Islet of Langerhans (tissue), 1 donor: ENCODE results near the gene IRF2BPL.
"Not testable (repeated sequence)": the region's sequence is repeated elsewhere in the genome, so short reads cannot be mapped to it uniquely, and the experiment has no call there.

Experiments
- FAIRE-seq: peaks from one replicate; lab custom pipeline; 2011; peaks lifted over from hg19 to GRCh38; lab: Jason Lieb, UNC

The IRF2BPL gene

DNA sequence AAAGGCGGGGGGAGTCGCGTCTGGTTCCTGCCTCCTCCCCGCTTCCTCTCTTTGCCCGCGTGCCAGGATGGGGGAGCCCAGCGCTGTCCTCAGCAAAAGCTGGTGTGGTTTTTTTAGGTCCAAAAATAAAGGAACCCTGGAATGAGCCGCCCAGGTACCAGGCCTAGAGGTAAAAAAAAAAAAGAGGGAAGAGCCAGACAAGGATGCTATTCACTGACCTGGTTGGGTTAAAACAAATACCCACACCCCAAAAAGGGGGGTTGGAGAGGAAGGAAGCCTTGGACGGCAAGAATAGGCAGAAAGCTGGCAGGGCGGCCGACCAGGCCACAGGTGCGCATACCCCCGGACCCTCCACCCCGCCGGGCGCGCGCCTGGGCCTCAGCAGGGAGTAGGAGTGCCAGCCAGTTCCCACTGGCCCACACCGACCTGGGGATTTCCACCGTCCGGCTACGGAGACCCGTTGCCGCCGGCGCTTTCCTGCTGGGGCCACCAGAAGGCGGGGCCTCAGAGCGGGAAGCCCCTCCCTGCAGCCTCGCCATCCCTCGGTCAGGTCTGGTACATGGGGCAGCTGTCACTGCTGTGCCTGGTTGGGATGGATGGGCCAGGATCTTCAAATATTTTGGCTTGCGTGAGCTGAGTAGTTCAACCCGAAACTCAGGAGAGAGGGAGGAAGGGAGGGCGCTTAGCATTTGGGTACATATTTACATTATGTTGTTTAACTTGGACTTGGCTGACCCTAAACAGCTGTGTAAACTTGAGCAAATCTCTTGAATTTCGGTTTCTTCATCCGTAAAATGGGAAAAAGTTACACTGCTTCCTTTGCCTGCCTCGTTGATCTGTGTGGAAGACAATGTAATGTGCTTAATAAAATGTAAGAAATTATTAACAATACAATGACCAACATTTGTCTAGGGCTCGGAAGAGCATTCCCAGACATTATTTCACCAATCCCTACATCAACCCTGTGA is 5.4 kb upstream of the IRF2BPL start:
- FAIRE-seq = no peak

DNA sequence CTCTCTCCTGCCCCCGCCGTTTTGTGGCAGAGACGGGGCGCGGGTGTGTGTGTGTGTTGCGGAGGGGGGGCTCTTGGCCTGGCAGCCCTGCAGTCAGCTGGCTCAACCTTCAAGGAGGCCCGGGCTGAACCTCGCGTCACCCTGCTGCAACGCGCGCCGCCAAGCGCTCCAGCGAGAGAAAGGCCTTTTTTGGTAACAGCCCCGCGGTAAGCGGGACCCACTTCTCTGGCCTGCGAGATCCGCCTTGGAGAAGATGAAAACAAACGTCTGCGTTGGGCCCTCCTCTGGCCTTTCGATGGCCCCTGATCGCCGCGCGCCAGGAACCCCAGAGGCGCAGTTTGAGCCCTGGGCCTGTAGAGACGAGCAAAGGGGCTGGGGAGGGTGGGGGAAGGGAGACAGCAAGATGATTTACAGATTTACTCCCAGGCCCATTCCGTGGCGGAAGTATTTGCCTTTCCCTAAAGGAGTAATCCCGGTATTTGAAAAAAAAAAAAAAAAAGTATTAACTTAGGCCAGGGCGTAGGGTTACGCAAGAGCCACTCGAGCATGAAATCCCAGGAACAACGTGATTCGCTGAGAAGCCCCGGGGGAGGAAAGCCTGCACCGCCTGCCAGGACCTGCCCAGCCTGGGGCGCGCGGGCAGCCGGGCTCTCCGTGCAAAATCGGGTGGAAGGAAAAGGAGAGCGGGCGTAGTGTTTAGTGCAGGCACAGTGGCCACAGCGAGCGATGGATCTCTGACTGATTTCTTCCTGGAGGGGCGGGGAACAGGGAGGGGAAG is 4.5 kb upstream of the IRF2BPL start:
- no peak for FAIRE-seq

GRCh38 chr14:77032491-77032843 is 4.0 kb upstream of the IRF2BPL start:
- no peak for FAIRE-seq

DNA sequence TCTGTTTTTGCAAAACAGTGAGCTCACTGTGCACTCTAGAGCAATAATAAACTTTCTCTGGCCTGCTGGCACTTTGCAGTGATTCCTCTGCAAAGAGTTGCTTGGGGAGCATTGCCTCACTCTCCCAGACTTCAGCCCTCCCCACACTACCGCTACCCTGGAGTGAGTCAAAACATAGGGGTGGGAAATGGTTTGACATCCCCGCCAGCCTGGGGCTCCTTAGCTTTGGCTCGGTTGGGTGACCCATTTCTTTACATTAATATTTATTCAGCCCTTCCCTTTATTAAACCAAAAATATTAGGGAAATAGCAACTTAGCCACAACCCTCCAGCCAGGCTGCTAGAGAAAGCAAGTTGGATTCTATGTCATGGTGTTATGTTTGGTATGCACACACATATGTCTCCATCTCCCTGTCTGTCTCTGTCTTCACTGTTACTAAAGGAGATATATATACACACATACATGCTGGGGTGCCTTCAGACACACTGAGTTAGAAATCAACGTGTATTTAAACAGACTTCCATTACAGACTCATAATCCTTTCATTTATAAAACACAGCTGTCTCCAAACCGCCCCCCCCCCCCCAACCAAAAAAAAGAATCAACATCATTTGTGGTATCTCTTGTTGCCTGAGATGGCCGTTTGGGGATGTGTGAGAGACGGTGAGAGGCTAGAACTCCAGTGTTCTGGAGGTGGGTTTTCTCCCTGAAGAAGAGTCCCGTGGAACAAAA is 3.4 kb upstream of the IRF2BPL start:
- no peak for FAIRE-seq

DNA sequence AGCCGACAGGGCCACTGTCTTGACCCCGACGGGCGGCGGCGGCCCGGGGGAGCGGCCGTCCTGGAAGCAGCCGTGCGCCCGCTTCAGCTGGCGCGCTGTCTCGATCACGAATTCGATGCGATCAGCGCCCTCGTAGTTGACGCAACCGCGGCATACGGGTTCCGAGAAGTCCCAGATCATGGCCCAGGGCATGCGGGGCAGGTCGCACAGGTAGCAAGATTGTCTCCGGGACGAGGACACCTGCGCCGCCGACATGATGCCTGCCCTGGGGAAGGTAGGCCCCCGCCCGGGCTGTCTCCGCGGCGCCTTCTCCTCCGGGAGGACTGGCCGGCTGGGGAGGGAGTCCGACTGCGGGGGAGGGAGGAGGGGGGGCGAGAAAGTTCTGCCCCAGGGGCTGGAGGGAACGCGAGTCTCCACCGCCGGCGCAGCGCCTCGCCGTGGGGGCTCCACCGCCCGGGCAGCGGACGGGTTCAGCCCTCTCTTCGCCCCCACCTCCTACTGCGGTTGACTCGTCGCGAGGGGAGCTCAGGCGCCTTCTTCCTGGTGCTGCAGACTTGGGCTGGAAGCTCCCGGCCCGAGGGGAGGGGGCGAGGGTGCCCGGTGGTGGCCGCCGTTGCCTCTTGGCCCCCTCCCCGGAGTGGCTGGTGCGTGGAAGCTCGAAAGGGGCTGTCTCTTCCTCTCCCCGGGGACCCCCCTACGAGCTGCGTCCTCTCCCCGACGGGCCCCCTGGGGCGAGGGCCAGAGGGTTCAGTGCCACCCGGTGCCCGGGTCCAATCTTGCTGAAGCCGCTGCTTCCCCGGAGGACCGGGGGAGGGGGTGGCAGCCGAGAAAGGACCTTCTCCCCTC is 747 bp downstream of the IRF2BPL start:
- no peak for FAIRE-seq

DNA sequence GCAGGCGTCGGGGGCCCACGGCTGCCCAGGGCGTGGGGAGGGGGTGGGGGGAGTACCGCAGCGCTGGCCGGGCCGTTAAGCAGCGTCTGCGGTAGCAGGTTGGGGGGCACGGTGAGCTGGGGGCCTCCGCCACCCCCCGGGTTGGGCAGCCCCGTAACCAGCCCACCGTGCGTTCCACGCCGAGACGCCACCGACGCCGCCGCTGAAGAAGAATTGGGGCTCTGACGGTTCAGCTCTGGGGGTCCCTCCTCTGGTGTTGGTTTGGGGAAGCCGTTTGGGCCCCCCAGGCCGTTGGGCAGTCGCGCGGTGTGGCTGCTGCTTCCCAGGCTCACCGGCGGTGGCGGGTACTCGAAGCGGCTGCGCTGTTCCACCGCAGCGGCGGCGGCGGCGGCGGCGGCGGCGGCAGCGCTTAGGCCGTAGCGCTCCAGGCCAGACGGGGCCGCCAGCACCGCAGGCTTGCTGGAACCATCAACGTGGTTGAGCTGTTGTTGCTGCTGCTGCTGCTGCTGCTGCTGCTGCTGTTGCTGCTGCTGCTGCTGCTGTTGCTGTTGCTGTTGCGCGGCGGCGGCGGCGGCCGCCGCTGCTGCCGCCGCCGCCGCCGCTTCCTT is 1.5 kb downstream of the IRF2BPL start:
- FAIRE-seq = no peak

DNA sequence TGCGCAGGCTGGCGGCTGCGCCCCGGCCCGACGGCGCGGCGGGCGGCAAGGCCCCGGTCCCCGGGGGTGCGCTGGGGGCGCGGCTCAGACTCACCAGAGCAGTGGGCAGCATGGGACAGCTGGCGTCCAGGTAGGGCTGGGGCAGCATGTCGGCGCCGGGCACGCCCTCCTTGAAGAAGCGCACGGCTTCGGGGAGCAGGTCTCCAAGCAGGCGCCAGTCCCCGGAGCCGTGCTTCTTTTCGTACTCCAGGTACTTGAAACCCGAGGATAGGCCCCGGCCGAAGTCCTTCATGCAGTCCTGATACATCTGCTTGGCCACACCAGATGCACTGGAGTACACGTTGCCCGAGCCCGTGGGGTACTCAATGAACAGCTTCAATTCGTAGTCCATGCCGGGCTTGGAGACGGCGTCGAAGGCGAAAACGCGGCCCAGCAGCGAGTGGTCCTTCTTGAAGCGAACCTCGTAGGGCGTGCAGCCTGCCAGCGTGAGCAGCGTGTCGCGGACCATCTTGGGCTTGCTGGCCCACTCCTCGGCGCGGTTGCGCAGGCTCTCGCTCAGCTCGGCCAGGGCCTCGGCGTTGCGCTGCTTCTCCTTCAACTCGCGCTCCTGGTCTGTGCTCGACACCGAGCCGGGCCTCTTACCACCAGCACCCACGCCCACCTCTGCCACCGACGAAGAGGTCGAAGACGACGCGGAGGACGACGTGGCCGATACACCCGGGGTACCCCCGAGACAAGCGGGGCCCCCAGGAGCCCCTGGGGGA is 2.2 kb downstream of the IRF2BPL start:
- FAIRE-seq = no peak

- no peak for FAIRE-seq
Measured at GRCh38 chr14:77025744-77026165, 2.8 kb downstream of the IRF2BPL start.

DNA sequence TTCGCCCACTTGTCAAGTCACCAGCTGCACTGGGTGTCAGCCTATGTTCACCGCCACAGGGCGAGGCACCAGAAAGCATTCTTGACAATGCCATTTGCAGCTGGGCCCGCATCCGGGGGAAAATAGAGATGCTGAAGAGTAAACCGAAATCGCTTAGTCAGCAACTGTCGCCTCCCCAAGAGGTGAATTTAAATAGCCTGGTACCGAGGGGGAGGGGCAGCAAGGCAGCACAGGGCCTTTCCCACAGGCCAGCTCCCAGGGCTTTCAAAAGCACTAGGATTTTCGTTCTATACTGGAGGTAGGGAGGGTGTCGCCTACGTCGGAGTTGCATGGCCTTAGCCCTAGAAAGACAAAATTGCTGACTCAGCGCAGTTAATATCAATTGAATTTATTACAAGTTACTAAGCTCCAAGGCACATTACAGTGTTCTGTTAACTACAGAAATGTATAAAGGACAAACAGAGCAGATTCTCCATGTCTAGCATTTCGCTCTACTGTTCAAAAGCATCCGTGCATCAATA is 4.3 kb downstream of the IRF2BPL start:
- FAIRE-seq = peak; percentile 30

- no peak for FAIRE-seq
Measured at GRCh38 chr14:77023001-77023996, 5.2 kb downstream of the IRF2BPL start.

DNA sequence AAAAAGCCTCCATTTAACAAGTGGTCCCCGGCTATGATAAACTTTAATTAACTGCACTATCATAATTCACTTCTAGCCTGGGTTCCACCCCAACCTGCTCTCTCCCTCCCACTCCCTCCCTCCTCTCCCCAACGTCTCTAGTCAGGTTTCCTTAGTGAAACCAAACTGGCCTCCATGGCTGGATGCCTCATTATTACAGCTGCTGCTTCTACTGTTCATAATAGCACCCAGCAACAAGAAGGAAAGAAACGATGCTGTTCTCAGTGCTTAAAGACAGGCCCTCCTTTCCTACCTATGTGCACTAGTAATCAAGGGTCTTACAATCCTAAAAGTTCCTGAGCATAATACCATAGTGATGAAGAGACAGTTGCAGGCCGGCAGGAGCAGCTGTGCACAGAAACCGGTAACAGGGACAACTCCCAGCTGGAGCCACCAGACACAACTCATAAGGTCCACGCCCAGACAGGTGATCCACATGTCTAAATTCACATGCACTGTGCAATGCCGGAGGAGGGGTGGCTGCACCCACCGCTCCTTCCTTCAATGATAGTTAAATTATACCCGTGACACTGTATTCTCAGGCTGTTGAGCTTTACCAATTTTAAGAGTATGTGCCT is 6.2 kb downstream of the IRF2BPL start:
- FAIRE-seq = no peak

GRCh38 chr14:77021424-77021823 is 7.1 kb downstream of the IRF2BPL start:
- FAIRE-seq = not testable (repeated sequence)

DNA sequence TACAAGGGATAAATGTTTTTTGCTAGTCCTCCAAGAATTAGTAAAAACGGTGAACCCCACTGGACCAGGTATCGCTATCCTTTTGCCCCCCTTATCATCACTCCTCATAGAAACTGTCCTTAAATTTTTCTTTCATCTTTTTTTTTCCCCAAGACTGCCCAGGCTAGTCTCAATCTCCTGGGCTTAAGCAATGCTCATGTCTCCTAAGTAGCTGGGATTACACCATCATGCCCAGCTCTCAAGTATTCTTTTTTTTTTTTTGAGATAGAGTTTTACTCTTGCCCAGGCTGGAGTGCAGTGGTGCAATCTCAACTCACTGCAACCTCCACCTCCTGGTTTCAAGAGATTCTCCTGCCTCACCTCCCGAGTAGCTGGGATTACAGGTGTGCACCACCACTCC is 9.7 kb downstream of the IRF2BPL start:
- FAIRE-seq = no peak

GRCh38 chr14:77017666-77018065 is 10.8 kb downstream of the IRF2BPL start:
- FAIRE-seq = no peak

GRCh38 chr14:77014734-77015133 is 13.8 kb downstream of the IRF2BPL start:
- FAIRE-seq = no peak

- FAIRE-seq = no peak
Measured at GRCh38 chr14:77014004-77014604, 14.4 kb downstream of the IRF2BPL start.

- no peak for FAIRE-seq
Measured at GRCh38 chr14:77012193-77012765, 16.2 kb downstream of the IRF2BPL start.

GRCh38 chr14:77011245-77011644 is 17.3 kb downstream of the IRF2BPL start:
- FAIRE-seq = no peak
